Right atrium auricular region (tissue), 2 donors: ENCODE measurements around the gene CD53. TPM values are rescaled to one million over a fixed set of nuclear protein-coding genes. Genes with fewer than 3 reads are reported as not detected.

Experiments used
- DNase-seq: peaks from one replicate; pipeline ENCODE4 v3.0.0-alpha.2; 2019; ENCODE audit warnings: low spot score
- H3K27ac ChIP-seq, 2 donors: fragments of 200-600 bp; sonication (generic); 1 replicate in 1 of 2; 2 replicates in 1 of 2; pipeline ENCODE4 v1.5.1; 2016 to 2019
- H3K27me3 ChIP-seq, 2 donors: fragments of 200-600 bp; sonication (generic); one replicate each; pipeline versions ENCODE4 v1.5.1 to v1.6.0; 2017 to 2019
- H3K36me3 ChIP-seq: fragments of 200-600 bp; sonication (generic); one replicate; pipeline ENCODE4 v1.5.1; 2016
- H3K4me1 ChIP-seq, 2 donors: fragments of 200-600 bp; sonication (generic); one replicate each; pipeline versions ENCODE4 v1.5.1 to v1.6.0; 2017 to 2019
- H3K4me3 ChIP-seq, 2 donors: fragments of 200-600 bp; sonication (generic); 1 replicate in 1 of 2; 2 replicates in 1 of 2; pipeline ENCODE4 v1.5.1; 2017 to 2019; ENCODE audit warnings: mild to moderate bottlenecking in 1 of 2, moderate library complexity in 1 of 2
- H3K9me3 ChIP-seq, 2 donors: fragments of 200-600 bp; sonication (generic); one replicate each; pipeline ENCODE4 v1.5.1; 2019
- CTCF ChIP-seq, 2 donors: fragments of 200-600 bp; sonication (generic); IDR thresholded peaks; one replicate each; pipeline ENCODE4 v1.5.1; 2019; ENCODE audit warnings: antibody characterized with exemption in 2 of 2
- total RNA-seq, 2 donors: library from RNA; depleted of rRNA; stranded (reverse); fragments of >200 nt; gene quantifications; one replicate each; pipeline ENCODE4 v1.1.0, GENCODE V29; 2016

CD53 gene
- total RNA-seq, 2 donors from 2014 or later = 7.0 to 29.4 TPM

GRCh38 chr1:110888641-110889040 lies 15.7 kb downstream of the CD53 start:
- Histone ChIP-seq H3K27me3 (no peaks in the 10 kb centered on the region), H3K4me3 (no peak overlapping the region), H3K9me3 (no peaks in the 10 kb centered on the region), H3K36me3 (no peaks in the 10 kb centered on the region), H3K27ac (no peak overlapping the region), H3K4me1 (no peaks in the 10 kb centered on the region)
- no peak for TF ChIP-seq CTCF (IDR thresholded peaks at IDR 0.05)
- no peak for DNase-seq

DNA sequence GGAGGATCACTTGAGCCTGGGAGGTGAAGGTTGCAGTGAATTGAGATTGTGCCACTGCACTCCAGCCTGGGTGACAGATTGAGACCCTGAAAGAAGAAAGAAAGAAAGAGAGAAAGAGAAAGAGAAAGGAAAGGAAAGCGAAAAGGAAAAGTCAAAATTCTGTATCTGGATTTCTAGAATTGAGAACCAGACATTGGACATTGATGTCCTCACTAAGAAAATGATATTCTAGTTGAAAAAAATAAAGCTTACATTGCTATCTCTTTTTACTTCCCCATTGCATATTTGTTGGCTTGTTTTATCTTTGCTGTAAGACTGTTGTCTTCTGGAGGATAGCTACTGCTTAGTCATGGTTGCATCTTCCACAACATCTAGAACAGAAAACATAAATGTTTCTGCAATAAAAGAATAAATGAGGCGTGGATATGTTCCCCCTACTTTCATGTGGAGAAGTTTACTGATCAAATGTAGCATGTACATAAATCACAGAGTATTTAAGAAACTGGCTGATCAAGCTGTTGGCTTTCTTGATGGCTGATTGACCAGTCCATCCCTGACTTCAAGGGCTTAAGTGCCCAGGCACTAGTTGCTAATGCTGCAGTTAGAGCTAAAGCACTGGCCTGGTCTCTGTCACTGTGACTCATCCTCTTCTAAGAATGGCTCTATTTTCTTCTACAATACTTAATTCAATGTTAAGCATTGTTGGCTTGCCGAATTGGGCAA lies 17.7 kb downstream of the CD53 start:
- Histone ChIP-seq H3K4me1 (no peaks in the 10 kb centered on the region), H3K9me3 (no peaks in the 10 kb centered on the region), H3K27ac (no peak overlapping the region), H3K36me3 (no peaks in the 10 kb centered on the region), H3K27me3 (no peaks in the 10 kb centered on the region), H3K4me3 (no peak overlapping the region)
- TF ChIP-seq CTCF (IDR thresholded peaks at IDR 0.05) = no peak
- DNase-seq = no peak

DNA sequence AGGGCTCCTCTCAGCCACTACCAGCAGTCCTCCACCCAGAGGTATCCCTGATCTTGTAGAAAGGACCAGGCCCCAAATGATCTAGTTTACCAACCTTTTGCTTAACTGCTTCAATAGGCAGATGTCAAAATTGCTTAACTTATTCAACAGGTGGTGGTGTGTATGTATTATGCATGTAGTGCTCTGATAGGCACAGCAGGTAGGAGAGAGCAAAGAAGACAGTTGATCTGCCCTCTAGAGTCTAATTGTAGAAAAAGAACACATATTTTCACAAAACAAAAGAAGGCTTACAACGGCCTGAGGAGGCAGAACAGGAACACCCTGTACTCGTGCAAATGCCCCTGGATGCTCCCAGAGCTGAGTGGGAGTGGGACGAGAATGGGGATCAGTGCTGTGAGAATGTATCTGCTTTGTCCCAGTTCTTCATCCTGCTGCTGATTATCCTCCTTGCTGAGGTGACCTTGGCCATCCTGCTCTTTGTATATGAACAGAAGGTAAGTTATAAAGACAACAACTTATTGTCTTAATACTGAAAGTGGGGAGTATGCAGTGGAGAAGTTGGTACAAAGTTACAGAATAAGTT lies 21.1 kb downstream of the CD53 start:
- Histone ChIP-seq H3K36me3 (no peaks in the 10 kb centered on the region), H3K4me1 (no peaks in the 10 kb centered on the region), H3K9me3 (no peaks in the 10 kb centered on the region), H3K27ac (no peak overlapping the region), H3K4me3 (no peak overlapping the region), H3K27me3 (no peaks in the 10 kb centered on the region)
- no peak for TF ChIP-seq CTCF (IDR thresholded peaks at IDR 0.05)
- DNase-seq = no peak

DNA sequence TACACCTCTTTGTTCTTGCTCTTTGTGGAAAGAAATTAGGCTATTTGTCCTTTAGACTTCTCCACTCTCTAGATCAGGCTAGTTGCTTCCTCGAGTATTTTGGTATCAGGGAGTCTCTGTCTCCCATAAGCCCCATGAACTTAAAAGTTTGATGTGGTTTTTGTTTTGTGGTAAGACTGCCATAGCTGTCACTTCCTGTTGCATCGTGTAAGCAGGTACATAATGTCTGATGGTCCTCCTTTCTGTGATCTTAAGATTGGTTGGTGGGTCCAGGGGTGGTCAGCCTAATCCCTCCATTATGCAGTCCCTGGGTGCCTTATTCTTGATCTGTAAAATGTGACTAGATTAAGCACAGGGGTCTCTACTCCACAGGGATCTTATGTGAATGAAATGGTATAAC lies 23.1 kb downstream of the CD53 start:
- no peak for TF ChIP-seq CTCF (IDR thresholded peaks at IDR 0.05)
- Histone ChIP-seq H3K4me3 (no peak overlapping the region), H3K27me3 (no peaks in the 10 kb centered on the region), H3K27ac (no peak overlapping the region), H3K36me3 (no peaks in the 10 kb centered on the region), H3K4me1 (no peaks in the 10 kb centered on the region), H3K9me3 (no peaks in the 10 kb centered on the region)
- no peak for DNase-seq

GRCh38 chr1:110897681-110898080 lies 24.7 kb downstream of the CD53 start:
- TF ChIP-seq CTCF (IDR thresholded peaks at IDR 0.05) = no peak

More at GRCh38 chr1:110897681-110898080, 24.7 kb downstream of the CD53 start:
- H3K9me3 ChIP-seq = no peaks in the 10 kb centered on the region
- no peak for DNase-seq
- no peaks in the 10 kb centered on the region for H3K4me1 ChIP-seq
- H3K27ac ChIP-seq = no peak overlapping the region
- no peaks in the 10 kb centered on the region for H3K36me3 ChIP-seq
- no peak overlapping the region for H3K4me3 ChIP-seq
- H3K27me3 ChIP-seq = no peaks in the 10 kb centered on the region
